HG02885 (cell line): Measurements from ENCODE around the gene PLEKHA7.

ENCODE experiments used
- ATAC-seq: cut with Tn5 transposase; IDR thresholded peaks from one replicate; pipeline ENCODE4 v1.9.1; 2021; ENCODE audit warnings: mild to moderate bottlenecking; ENCODE audit not compliant: unreplicated experiment, poor library complexity

Gene PLEKHA7

DNA sequence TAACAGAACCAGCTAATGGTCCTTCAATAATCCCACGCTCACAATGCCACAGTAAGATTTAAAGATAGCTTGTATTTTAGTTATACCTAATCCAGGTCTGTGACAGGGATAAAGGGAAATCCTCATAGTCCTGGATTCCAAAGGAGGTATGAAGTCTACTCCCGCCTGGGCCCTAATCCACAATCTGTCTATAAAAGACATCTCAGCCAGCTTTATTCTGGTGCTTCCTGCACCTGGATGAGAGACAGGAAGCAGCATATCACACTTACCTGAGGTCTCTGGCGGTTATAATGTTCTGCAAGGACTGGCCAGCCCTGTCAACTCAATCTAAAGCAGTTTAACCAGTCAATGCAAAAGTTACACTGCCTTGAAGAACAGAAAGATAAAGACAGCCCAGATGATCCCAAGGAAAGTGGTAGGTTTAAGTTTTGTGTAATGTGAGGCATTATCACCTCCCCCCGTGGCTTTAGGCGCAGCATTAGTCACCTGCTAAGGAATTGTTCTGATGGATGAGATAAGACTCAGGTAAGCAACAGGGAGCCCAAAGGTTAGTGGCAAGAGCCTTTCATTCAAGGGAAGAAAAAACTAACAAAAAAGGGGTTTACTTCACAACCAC, 57.6 kb downstream of the PLEKHA7 start:
- ATAC-seq = no peak

DNA sequence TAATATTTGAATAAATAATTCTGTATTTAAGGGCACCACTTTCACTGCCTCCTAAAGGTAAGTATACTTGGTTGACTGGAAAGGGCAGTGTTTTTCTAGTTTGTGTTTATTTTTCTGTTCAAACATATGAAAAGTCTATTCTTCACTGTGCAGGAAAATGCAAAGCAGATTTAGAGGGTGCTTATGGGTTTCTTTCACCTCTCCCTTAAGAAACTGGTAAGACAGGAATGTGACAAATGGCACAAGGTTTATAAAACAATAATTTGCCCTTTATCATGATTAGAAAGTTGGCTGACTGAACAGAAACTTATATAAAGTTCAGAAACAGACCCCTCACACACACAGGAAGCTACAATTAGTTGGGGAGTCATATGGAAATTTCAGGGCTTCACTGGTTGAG, 60.6 kb downstream of the PLEKHA7 start:
- no peak for ATAC-seq

- ATAC-seq = peak; percentile 66
These were observed 67.5 kb downstream of the PLEKHA7 start for GRCh38 chr11:16946477-16947282.

DNA sequence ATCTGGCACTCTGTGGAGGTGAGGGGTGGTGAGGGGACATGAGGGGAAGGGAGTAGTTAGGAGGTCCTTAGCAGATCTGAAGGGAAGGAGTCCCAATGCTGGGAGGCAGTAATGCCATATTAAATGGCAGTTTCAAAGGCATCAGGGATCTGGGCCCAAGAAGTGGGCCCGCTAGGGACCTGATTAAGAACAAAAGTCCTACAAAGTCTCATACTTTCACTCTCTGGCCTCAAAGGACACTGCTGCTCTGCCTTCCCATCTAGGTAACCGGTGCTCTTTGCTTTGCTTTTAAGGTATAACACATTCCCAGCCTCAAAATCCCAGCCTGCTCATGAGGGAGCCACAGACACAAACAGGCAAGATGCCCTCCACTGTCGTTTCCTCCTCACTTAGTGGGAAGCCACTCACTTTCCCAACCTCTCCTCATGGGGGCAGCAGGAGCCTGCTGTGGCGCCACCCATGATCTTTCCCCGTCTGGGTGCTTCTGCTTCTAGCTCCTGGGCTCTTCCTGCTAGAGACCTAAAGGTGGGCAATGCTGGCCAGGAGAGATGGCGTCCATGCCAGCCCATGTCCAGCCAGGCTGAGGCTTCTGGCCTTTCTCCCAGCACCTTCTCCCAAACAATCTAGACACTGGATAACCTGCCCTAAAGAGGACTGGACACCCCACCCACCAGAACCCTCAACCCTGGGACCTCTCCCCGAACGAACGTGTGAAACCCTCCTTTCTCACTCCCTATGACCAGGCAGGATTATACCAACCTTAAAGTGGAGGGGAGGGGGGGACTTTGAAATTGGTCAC, 68.3 kb downstream of the PLEKHA7 start:
- peak; percentile 82 for ATAC-seq

DNA sequence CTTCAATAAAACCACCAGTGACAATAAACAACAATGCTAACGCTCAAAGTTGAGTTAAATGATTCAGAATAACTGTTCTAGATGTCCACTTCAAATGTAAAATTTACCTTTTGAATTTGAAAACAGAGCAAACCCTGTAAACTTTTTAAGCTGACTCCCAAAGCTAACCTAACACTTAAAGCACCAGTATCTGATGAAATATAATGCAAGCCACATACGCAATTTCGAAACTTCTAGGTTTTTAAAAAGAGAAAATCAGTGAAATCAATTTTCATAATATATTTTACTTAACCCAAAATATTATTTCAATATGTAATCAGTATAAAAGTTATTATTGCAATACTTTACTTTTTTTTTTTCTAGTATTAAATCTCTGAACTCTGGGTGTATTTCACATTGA, 71.3 kb downstream of the PLEKHA7 start:
- no peak for ATAC-seq

GRCh38 chr11:16942342-16942741, 71.9 kb downstream of the PLEKHA7 start:
- no peak for ATAC-seq

GRCh38 chr11:16941935-16942334, 72.3 kb downstream of the PLEKHA7 start:
- no peak for ATAC-seq

DNA sequence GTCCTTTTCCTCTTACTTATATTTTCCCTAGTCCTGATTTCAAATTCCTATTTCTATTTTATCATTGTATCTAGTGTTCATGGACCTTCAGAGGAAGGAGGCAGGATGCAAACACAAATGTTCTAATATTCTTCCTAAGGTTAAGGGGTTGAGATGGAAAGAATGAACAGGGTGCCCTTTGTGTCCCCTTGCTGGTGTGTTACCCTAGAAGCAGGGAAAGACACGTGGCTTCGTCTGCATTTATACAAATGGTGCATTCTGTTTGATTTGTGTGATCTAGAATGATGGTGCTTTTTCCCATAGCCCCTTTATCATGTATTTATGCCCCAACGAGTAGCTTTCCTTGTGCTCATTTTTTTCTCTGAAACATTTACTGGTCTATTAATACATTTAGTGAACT, 76.2 kb downstream of the PLEKHA7 start:
- ATAC-seq = no peak

- no peak for ATAC-seq
These were observed 77.6 kb downstream of the PLEKHA7 start for GRCh38 chr11:16936643-16937042.

DNA sequence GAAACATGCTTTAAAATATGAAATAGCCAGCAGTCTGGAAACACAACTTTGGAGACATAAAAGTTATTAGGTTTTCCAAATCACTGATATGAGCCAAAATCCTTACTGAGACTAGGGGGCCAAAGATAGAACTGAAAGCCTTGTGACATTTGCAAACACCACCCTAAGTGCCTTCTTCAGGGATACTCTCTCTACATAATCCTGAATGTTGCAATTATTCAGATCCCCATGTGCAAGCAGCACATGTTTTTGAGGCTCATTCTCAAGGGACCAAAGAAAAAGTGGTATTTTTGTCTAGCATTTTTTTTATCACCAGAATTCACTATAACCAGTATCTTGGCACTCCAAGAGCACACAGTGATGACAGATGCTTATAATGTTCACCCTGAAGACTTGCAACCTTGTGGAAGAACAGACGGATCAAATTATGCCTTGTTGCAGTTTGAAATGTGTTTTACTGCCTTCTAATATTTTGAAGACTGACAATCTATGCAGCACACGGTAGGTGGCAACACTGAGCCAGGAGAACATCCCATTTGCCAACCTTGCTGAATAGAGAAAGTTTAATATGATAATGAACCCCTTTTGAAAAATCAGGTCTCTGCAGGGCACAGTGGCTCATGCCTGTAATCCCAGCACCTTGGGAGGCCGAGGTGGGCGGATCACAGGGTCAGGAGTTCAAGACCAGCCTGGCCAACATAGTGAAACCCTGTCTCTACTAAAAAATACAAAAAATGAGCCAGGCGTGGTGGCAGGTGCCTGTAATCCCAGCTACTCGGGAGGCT, 78.5 kb downstream of the PLEKHA7 start:
- ATAC-seq = peak; percentile 60

- no peak for ATAC-seq
These were observed 80.2 kb downstream of the PLEKHA7 start for GRCh38 chr11:16933756-16934603.

DNA sequence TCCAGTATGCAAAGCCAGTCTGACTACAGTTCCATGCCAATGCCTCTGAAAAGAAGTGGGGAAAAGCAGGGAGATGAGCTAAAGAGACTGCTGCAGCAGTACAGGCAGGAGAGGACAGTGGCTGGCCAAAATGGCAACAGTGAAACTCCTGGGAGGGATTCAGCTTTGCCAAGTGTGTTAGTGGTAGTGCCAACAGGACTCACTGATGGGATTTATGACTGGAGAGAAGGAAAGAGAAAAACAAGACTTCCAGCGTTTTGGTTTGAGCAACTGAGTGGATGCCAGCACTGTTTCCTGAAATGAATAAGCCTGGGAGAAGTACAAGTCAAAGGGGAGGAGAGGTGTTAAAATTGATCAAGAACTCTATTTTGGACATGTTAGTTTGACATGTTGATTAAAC, 80.9 kb downstream of the PLEKHA7 start:
- no peak for ATAC-seq

- no peak for ATAC-seq
These were observed 86.2 kb downstream of the PLEKHA7 start for GRCh38 chr11:16928044-16928443.

- no peak for ATAC-seq
These were observed 87.2 kb downstream of the PLEKHA7 start for GRCh38 chr11:16926883-16927626.

GRCh38 chr11:16925561-16926065, 88.6 kb downstream of the PLEKHA7 start:
- peak; percentile 34 for ATAC-seq

GRCh38 chr11:16924826-16925560, 89.2 kb downstream of the PLEKHA7 start:
- peak; percentile 23 for ATAC-seq

GRCh38 chr11:16924462-16924825, 89.8 kb downstream of the PLEKHA7 start:
- ATAC-seq = peak; percentile 46

DNA sequence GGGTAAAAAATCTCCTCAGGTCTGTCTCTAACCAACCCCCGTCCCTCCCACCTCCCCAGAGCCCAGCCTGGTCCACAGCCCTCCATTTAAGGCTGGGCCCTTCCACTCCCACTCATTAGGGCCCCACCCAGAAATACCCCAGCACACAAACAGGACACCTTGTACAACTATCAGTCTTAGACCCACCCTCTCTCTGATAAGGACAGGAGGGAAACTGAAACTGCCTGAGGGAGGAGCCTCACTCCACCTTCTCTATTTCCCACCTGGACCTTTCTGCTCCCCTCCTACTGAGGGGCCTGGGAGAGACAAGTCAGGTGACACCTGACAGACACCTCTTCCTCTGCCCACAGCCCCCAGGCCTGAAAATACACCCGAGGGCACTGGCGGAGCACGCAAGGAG, 90.2 kb downstream of the PLEKHA7 start:
- peak; percentile 59 for ATAC-seq
